Endometrium (tissue), 2 donors: ENCODE results near the gene SPSB2.
"Not testable (repeated sequence)": the region's sequence is repeated elsewhere in the genome, so short reads cannot be mapped to it uniquely, and the experiment has no call there.

Experiments
- FAIRE-seq: peaks from 2 replicates; lab custom pipeline; 2012; peaks lifted over from hg19 to GRCh38; lab: Jason Lieb, UNC
- donor health status: control.
- donor health status: control.

SPSB2 gene

DNA sequence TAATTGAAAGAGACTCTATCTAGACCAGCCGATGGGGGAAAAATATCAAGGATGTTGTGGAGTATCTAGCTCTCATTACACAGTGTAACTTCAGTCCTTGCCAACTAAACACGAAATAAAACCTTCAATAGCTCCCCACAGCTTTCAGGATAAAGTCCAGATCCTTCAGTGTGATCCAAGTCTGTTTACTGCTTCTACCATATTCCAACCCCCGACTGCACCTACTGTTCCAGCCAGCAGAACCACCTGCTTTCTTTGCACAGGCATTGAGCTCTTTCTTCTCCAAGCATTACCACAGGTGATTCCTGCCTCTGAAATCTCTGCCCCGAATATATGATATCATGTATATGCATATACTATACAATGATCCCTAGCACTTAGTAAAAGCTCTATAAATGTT is 29.3 kb upstream of the SPSB2 start:
- FAIRE-seq = no peak

DNA sequence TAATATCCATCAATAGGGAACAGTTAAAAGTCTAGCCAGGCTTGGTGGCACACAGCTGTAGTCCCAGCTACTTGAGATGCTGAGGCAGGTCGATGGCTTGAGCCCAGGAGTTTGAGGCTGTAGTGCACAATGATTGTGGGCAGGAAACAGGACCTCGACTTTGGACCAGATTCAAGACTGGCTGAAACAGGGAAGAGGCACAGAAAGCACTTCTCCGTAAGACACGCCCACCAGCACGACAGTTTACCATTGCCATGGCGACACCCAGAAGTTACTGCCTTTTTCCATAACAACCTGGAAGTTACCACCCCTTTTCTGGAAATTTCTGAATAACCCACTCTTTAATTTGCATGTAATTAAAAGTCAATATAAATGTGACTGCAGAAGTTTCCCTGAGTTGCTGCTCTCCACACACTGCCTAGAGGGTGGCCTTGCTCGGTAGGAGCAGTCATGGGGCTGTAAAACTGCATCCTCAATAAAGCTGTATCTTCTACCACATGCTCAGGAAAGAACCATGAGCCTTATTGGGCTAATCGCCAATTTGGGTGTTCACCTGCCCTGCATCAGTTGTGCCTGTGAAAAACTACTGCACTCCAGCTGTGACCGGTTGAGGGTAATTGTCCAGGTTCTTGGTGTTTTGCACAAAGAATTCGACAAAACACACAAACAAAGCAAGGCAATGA is 26.9 kb upstream of the SPSB2 start:
- FAIRE-seq = no peak

DNA sequence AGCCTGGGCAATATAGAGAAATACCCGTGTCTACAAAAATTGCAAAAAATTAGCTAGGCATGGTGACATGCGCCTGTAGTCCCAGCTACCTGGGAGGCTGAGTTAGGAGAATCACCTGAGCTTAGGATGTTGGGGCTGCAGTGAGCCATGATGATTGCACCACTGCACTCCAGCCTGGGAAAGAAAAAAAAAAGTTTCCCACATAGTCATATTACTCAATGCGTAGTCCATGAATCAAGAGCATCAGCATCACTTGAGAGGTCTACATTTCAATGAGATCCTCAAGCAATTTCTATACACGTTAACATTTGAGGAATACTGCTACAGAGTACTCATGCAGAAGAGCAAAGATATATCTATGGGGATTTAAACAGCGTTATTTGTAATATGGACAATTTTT is 26.3 kb upstream of the SPSB2 start:
- no peak for FAIRE-seq

DNA sequence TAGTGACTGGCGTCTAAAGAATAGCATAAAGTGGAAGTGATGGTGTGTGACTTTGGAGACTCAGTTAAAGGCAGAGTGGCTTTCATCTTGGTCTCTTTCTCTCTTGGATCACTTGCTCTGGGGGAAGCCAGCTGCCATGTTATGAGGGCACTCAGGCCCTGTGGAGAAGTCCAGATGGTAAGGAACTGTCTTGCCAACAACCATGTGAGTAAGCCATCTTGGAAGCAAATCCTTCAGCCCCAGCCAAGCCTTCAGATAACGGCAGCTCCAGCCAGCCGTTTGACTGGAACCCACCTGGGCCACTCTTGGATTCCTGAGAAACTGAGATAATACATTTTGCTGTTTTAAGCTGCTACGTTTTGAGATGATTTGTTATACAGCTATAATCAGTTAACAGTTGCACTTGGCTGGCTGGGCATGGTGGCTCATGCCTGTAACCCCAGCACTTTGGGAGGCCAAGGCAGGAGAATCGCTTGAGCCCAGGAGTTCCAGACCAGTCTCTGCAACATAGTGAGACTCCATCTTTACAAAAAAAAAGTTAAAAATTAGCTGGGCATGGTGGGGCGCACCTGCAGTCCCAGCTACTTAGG is 23.8 kb upstream of the SPSB2 start:
- no peak for FAIRE-seq

DNA sequence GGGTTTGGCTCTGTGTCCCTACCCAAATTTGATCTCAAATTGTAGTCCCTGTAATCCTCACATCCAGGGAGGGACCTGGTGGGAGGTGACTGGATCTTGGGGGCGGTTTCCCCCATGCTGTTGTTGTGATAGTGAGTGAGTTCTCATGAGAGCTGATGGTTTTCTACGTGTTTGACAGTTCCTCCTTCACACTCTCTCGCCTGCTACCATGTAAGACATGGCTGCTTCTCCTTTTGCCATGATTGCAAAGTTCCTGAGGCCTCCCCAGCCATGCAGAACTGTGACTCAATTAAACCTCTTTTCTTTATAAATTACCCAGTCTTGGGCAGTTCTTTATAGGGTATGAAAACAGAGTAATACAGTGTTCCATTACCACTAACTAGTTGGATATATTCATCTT is 21.2 kb upstream of the SPSB2 start:
- no peak for FAIRE-seq

DNA sequence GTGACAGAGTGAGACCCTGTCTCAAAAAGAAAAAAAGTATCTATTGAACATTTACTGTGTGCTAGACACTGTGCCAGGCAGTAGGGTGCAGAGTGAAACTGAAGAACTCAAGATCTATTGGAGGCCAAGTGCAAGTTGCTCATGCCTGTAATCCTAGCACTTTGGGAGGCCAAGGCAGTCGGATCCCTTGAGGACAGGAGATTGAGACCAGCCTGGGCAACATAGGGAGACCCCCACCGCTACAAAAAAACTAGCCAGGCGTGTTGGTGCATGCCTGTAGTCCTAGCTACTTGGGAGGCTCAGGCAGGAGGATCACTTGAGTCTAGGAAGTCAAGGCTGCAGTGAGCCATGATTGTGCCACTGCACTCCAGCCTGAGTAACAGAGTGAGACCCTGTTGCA is 19.6 kb upstream of the SPSB2 start:
- FAIRE-seq = not testable (repeated sequence)

DNA sequence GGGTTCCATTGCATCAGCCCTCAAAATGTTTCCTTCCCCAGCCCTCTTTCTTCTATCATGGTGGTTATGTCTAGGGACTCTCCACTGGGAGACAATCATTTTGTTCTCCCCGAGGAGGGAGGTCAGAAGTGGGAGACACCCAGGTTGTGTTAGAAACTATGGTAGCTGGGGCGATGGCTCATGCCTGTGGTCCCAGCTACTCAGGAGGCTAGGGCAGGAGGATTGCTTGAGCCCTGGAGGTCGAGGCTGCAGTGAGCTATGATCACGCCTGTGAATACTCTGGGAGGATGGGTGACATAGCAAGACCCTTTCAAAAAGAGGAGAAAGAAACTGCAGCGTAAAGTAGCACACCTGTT is 18.5 kb upstream of the SPSB2 start:
- no peak for FAIRE-seq

DNA sequence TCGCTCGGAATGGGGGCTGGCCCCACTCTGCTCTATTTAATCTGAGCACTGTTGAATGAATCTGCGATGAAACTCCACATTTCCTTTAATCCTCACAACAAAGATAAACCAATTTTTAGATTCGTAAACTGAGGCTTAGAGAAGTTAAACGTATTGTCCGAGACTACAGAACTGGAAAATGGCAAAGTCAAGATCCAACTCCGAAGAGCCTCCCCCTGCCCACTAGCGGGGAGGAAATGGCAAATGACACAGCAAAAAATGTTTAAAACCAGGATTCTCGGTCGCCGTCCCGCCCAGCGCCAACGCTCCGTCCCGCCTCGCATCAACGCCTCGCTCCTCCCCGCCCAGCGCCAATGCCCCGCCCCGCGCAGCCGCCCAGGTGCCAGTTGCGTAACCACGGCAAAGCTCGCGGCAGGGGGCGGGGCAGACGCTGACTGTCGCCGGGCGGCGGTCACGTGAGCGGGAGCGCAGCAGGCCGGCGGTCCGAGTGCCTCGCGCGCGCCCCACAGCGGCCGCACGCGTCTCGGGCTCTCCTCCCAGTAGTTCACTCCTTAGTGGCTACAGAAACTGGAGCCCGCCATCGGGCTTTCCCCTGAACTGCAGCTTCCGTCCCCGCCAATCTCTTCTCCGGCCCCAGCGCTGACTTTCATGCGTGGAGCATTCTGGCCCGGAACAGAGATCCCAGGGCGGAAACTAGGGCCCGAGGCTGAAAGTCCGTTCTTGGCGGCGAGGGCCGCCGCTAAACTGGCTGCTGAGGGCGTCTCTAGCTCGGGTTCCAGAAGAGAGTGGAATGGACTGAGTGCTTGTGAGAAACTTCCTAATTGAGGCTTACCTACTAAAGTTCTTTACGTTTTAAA is 17.9 kb upstream of the SPSB2 start:
- FAIRE-seq = no peak

DNA sequence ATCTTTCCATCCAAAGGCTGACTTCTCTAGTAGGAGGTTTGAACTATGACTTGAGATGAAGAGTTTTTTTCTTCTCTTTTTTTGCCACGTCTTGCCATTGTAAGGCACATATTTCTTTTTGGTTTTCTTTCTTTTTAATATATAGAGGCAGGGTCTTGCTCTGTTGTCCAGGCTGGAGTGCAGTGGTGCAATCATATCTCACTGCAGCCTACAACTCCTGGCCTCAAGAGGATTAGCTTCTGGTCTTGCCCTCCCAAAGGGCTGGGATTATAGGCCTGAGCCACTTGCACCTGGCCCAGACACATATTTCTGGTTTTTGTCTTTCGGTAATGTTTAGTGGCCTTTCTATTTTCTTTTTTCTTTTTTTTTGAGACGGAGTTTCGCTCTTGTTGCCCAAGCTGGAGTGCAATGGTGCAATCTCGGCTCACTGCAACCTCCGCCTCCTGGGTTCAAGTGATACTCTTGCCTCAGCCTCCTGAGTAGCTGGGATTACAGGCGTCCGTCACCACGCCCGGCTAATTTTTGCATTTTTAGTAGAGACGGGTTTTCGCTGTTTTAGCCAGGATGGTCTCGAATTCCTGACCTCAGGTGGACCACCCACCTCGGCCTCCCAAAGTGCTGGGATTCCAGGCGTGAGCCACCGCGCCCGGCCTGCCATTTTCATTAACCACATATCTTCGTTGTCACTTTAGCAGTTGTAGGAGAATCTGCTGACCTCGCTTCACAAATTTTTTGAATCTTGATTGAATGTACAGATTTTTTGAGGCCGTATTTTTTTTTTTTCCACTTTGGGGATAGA is 16.9 kb upstream of the SPSB2 start:
- not testable (repeated sequence) for FAIRE-seq

DNA sequence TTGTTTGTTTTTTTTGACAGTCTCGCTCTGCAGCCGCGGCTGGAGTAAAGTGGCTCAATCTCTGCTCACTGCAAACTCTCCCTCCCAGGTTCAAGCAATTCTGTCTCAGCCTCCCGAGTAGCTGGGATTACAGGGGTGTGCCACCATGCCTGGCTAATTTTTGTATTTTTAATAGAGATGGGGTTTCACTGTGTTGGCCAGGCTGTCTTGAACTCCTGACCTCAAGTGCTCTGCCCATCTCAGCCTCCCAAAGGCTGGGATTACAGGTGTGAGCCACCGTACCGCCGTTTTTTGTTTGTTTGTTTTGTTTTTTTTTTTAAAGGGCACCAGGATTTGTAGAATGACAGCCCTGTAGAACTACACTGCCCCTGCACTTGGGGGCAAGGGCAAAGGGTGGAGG is 15.7 kb upstream of the SPSB2 start:
- not testable (repeated sequence) for FAIRE-seq

DNA sequence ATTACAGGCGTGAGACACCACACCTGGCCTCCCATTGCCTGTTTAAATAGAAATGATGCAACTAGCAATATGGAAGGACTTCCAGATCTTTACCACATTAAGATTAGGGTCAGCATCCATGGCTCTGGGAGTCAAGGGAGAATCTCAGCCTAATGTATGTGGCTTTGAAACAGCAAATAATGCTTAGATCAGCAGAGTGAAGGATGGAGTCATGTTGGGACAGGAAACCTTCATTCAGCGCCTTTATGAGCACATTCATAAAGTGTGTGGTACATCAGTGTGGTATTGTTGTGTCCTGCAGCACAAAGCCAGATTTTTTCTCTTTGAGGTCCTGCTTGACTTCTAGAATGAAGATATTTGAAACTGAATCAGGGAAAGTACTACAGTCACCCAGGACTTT is 15.3 kb upstream of the SPSB2 start:
- FAIRE-seq = no peak

DNA sequence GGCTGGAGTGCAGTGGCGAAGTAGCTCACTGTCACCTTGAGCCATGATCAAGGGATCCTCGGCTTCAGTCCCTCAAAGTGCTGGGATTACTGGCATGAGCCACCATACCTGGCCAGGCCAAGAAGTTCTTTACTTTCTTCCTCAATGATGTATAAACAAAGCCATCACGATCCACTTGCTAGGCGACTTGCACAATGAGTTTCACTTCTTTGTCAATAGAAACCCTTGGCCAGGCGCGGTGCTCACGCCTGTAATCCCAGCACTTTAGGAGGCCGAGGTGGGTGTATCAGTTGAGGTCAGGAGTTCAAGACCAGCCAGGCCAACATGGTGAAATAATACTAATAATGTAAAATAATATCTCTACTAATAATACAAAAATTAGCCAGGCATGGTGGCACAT is 14.4 kb upstream of the SPSB2 start:
- no peak for FAIRE-seq

DNA sequence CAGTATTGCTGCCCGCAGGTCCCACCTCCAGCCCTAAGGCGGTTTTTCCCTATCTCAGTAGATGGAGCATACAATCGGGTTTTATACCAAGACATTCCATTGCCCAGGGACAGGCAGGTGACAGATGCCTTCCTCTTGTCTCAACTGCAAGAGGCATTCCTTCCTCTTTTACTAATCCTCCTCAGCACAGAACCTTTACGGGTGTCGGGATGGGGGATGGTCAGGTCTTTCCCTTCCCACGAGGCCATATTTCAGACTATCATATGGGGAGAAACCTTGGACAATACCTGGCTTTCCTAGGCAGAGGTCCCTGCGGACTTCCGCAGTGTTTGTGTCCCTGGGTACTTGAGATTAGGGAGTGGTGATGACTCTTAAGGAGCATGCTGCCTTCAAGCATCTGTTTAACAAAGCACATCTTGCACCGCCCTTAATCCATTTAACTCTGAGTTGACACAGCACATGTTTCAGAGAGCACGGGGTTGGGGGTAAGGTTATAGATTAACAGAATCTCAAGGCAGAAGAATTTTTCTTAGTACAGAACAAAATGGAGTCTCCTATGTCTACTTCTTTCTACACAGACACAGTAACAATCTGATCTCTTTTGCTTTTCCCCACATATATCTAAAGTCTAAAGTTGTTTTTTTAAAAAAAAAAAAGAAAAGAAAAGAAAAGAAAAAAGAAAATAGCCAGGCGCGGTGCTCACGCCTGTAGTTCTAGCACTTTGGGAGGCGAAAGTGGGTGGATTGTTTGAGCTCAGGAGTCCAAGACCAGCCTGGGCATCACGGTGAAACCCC is 13.3 kb upstream of the SPSB2 start:
- FAIRE-seq = not testable (repeated sequence)

DNA sequence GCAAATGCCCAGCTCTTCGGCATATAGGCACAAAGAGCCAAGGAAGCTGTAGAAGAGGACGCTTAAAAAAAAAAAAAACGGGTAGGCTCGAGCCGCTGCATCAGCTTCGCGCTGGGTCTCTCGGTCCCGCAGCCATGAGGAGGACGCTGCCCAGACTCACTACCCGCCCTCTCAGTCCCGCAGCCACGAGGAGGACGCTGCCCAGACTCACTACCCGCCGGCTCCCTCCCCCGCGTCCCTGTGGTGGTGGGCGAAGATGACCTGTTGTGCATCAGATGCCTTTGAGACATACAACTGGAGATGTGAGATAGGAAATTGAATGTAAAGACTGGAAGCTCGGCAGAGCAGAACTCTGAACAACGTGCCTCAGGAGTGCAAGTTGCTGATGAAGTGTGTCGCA is 11.4 kb upstream of the SPSB2 start:
- FAIRE-seq = no peak

DNA sequence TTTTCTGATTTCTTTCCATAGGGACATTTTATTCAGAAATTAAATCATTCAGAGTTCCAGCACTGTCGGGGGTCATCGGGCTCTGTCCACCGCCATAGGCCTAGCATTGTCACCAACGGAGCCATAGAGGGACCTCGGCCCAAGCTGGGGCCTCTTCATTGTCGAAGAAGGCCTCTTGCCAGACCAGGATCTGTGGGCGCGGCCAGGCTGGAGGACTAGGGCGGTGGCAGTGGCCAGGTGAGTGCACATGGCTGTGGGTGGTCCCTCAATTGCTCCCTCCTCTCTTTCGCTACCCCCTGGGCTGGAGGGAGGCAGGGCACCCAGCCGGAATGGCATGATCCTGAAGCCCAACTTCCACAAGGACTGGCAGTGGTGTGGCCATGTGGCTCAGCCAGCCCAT is 10.6 kb upstream of the SPSB2 start:
- no peak for FAIRE-seq

DNA sequence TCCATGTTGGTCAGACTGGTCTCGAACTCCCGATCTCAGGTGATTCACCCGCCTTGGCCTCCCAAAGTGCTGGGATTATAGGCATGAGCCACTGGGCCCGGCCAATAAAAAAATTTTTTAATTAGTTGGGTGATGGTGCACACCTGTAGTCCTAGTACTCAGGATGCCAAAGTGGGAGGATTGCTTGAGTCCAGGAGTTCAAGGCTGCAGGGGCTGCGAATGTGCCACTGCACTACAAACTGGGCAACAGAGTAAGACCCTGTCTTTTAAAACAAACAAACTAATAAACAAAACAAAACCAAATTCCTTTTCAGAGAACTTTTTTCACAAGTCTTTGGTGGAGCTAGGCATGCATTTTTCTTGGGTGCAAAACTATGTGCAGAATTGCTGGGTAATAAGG is 10.1 kb upstream of the SPSB2 start:
- FAIRE-seq = no peak

DNA sequence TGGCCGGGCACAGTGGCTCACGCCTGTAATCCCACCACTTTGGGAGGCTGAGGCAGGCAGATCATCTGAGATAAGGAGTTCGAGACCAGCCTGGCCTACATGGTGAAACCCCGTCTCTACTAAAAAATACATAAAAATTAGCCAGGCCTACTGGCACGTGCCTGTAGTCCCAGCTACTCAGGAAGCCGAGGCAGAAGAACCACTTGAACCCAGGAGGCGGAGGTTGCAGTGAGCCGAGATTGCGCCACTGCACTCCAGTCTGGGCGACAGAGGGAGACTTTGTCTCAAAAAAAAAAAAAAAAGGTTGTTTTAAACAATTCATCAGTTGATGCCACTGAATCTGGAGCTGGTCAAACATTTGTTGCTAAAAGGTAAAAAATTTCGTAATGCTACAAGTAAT is 6.7 kb upstream of the SPSB2 start:
- not testable (repeated sequence) for FAIRE-seq

DNA sequence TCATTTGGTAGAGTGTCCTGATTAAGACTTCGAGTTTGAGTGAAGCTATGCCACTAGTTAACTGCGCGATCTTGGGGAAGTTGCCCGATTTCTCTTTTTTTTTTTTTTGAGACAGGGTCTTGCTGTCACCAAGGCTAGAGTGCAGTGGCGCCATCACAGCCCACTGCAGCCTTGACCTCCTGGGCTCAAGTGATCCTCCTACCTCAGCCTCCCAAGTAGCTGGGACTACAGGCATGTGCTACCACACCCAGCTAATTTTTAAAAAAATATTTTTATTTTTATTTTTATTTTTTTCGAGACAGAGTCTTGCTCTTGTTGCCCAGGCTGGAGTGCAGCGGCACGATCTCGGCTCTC is 889 bp upstream of the SPSB2 start:
- FAIRE-seq = not testable (repeated sequence)

DNA sequence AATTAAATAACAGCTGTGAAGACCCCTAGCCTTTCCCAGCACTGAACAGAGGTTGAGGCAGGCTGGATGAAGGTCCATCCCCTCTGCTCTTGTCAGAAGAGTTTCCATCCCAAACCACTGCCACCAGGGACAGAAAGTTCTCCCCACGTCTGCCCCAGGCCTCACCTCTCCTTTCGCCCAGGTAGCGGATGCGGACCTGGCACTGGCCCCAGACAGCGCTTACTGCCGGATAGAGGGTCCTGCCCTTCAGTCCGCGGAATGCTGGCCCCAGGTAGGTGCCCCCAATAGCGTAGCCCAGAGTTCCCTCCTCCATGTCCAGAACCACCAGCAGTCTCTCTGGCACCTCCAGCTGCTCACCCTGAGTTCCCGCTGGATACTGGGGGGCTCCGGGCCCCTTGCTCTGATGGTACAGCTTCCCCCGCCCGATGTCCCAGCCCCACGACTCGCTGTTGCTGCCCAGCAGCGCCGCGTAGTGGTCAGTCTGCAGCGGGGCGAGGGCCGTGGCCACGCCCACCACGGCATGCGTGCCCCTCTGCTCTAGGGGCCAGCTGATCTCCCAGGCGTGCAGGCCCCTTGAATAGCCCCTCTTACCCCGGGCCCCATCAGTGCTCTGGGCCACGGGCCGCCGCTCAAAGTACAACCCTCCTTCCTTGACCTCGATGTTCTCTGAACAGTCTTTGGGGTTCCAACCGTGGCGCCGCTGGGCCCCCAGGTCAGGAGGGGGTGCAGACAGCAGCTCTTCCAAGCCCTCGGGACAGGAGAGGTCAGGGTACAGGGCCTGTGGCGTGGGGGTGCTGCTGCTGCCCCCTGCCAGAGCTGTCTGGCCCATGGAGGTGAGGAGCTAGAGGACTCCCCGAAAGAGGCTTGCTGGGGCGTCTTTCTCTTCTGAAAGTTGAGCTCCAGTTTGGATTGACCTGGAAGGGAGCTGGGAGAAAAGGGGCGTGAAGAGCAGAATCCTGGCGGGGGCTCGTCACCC is 742 bp downstream of the SPSB2 start:
- FAIRE-seq = no peak

DNA sequence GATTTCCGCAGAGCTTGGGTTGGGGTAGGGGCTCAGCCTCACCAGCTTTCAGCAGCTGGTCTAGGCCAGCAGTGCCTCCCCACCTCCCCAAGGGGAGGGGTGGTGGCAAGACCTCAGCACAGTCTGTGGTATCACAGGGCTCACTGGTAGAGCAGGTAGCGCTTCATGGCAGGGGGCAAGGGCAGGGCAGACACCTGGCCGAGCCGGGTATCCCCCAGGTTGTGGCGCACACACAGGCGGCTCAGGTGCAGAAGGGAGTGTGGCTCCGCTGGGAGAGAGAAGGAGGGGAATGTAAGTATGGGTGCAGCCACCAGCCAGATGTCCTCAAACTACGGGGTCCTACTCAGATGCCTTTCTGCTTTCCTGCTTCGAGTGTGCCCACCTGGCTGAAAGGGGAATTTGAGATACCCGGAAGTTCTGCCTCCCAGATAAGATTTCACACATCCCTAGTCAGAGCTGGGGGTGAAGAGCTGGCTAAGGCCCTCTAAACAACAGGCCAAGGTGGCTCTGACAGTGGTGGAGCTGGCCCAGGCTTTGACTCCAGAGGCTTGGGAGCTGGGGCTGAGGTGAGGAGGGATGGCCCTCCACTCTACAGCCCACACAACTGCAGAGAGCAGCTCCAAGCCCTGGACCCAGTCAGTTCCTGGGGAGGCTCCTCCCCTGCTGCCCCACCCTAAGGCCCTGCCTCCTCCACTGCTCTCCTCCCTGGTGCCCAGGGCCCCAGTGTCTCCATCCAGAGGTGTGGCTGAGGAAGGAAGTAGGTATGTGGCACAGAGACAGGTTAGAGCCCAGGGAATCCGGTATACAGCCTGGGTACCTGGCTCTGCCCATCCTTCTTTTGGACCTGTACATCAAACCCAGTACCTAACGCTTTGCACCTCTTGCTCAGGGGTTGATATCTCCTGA is 1.8 kb downstream of the SPSB2 start:
- FAIRE-seq = no peak
